ENCODE measurements around the gene MED26. TPM values are rescaled to one million over a fixed set of nuclear protein-coding genes. Genes with fewer than 3 reads are reported as not detected.
A peak's percentile ranks its signal among the peaks of the same experiment; 100 is the strongest.

The MED26 gene
- total RNA-seq, 1 donor from 2014 or later = 11.7 TPM

GRCh38 chr19:16531380-16531669 is 96.7 kb downstream of the MED26 start:
- H3K4me3 Mint-ChIP-seq = no peak overlapping the region
- H3K4me1 Mint-ChIP-seq = no peaks in the 10 kb centered on the region
- TF ChIP-seq, protein P1, sequence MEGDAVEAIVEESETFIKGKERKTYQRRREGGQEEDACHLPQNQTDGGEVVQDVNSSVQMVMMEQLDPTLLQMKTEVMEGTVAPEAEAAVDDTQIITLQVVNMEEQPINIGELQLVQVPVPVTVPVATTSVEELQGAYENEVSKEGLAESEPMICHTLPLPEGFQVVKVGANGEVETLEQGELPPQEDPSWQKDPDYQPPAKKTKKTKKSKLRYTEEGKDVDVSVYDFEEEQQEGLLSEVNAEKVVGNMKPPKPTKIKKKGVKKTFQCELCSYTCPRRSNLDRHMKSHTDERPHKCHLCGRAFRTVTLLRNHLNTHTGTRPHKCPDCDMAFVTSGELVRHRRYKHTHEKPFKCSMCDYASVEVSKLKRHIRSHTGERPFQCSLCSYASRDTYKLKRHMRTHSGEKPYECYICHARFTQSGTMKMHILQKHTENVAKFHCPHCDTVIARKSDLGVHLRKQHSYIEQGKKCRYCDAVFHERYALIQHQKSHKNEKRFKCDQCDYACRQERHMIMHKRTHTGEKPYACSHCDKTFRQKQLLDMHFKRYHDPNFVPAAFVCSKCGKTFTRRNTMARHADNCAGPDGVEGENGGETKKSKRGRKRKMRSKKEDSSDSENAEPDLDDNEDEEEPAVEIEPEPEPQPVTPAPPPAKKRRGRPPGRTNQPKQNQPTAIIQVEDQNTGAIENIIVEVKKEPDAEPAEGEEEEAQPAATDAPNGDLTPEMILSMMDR (conservative IDR thresholded peaks at IDR 0.05) = no peak
- no peak overlapping the region for H3K27ac Mint-ChIP-seq (ENCODE audit: unreplicated experiment)
- no peaks in the 10 kb centered on the region for H3K9me3 Mint-ChIP-seq
- H3K36me3 Mint-ChIP-seq (ENCODE audit: low read depth) = peaks cover 7% of the 10 kb centered on the region
- DNase-seq (ENCODE audit: low read depth, low spot score) = no peak
- no peaks in the 10 kb centered on the region for H3K27me3 Mint-ChIP-seq (ENCODE audit: low read depth)

GRCh38 chr19:16530540-16531379 is 97.2 kb downstream of the MED26 start:
- Mint-ChIP-seq H3K36me3 (ENCODE audit: low read depth) (peaks cover 7% of the 10 kb centered on the region), H3K4me1 (no peaks in the 10 kb centered on the region), H3K4me3 (no peak overlapping the region), H3K27me3 (ENCODE audit: low read depth) (no peaks in the 10 kb centered on the region), H3K27ac (ENCODE audit: unreplicated experiment) (no peak overlapping the region), H3K9me3 (no peaks in the 10 kb centered on the region)
- TF ChIP-seq, protein P1 (conservative IDR thresholded peaks at IDR 0.05) = no peak
- no peak for DNase-seq (ENCODE audit: low read depth, low spot score)

- H3K9me3 Mint-ChIP-seq = no peaks in the 10 kb centered on the region
- H3K27me3 Mint-ChIP-seq (ENCODE audit: low read depth) = no peaks in the 10 kb centered on the region
- no peak for DNase-seq (ENCODE audit: low read depth, low spot score)
- TF ChIP-seq, protein P1 (conservative IDR thresholded peaks at IDR 0.05) = no peak
- H3K4me1 Mint-ChIP-seq = no peaks in the 10 kb centered on the region
- peaks cover 7% of the 10 kb centered on the region for H3K36me3 Mint-ChIP-seq (ENCODE audit: low read depth)
- H3K27ac Mint-ChIP-seq (ENCODE audit: unreplicated experiment) = no peak overlapping the region
- H3K4me3 Mint-ChIP-seq = no peak overlapping the region
Observed at GRCh38 chr19:16529466-16530144, 98.4 kb downstream of the MED26 start.

DNA sequence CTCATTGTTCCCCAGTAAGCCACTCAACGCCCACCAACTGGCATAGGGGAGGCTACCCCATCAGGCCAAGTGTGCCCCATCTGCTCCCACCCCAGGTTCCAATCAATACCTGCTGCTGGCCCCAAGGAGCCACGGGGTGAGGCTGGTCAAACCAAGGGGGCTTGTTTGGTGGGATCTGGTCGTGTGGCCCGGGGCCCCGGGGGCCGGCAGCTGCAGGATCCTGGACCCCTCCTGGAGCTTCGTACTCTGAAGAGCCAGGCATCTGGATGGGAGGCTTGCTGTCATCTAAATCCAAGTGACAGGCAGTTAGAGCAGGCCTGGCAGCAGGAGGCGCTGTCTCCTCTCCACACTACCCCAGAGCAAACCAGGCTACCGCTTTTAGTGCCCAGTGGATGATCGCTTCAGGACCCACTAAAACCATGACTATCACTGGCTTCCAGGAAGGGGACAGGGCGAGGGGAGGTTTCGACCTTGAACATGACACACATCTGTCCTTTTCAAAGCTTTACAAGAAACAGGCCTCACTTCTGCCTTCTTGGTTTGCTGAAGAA is 100.0 kb downstream of the MED26 start:
- DNase-seq (ENCODE audit: low read depth, low spot score) = peak; percentile 16
- H3K27me3 Mint-ChIP-seq (ENCODE audit: low read depth) = no peaks in the 10 kb centered on the region
- H3K36me3 Mint-ChIP-seq (ENCODE audit: low read depth) = peaks cover 15% of the 10 kb centered on the region
- TF ChIP-seq, protein P1 (conservative IDR thresholded peaks at IDR 0.05) = peak; percentile 53
- H3K9me3 Mint-ChIP-seq = no peaks in the 10 kb centered on the region
- no peaks in the 10 kb centered on the region for H3K4me1 Mint-ChIP-seq
- H3K27ac Mint-ChIP-seq (ENCODE audit: unreplicated experiment) = no peak overlapping the region
- no peak overlapping the region for H3K4me3 Mint-ChIP-seq

DNA sequence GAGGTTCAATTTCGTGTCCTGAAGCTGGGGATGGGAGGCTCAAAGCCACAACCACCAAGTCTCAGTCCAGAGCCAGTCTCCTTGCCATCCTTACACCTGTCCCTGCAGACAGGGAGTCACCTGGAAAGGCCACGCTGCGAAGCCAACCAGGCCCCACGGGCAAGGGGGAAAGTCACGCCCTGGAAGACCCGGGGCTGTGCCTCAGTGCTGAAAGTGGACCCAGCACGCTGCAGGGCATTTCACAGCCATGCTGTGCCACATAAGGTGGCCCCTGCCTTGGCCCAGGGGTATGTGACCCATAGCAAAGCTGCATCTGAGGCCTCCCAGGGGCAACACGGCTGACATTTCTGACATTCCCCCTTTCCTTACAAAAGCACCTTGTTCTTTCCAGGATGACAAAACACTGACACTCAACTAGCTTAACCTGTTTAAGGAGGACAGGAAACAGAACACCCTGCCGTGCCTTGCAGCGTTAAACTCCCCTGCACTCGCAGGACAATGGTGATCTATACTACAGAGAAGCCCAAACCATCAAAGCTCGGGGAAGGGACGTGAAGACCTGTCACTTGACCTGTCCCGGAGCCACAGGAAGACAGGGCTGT is 100.6 kb downstream of the MED26 start:
- H3K27ac Mint-ChIP-seq (ENCODE audit: unreplicated experiment) = no peak overlapping the region
- H3K4me1 Mint-ChIP-seq = no peaks in the 10 kb centered on the region
- TF ChIP-seq, protein P1 (conservative IDR thresholded peaks at IDR 0.05) = no peak
- no peak overlapping the region for H3K4me3 Mint-ChIP-seq
- no peak for DNase-seq (ENCODE audit: low read depth, low spot score)
- peaks cover 15% of the 10 kb centered on the region for H3K36me3 Mint-ChIP-seq (ENCODE audit: low read depth)
- no peaks in the 10 kb centered on the region for H3K27me3 Mint-ChIP-seq (ENCODE audit: low read depth)
- no peaks in the 10 kb centered on the region for H3K9me3 Mint-ChIP-seq

All from neural crest cell (in vitro differentiated cells).